H1 (cell line): Measurements from ENCODE around the gene SPATA31D4. TPM values are rescaled to one million over a fixed set of nuclear protein-coding genes. Genes with fewer than 3 reads are reported as not detected.

Experiments used
- CTCF ChIA-PET: fragments of 300-600 bp; sonication (Branson Sonifier 250); formaldehyde crosslinking; loops from one replicate; lab custom pipeline; 2021; ENCODE audit not compliant: partially characterized antibody; lab: Charles Lee
- POLR2A ChIA-PET: fragments of 300-600 bp; sonication (Branson Sonifier 250); formaldehyde crosslinking; loops from one replicate; lab custom pipeline; 2021; ENCODE audit warnings: inconsistent platforms; ENCODE audit not compliant: partially characterized antibody; lab: Charles Lee
- DNase-seq, 2 experiments: peaks; one replicate each; pipeline versions ENCODE4 v3.0.0 to v3.0.0-alpha.2; 2010 to 2022; ENCODE audit warnings: low spot score in 2 of 2, low read depth in 1 of 2, mixed read lengths in 1 of 2
- FAIRE-seq: peaks from 2 replicates; lab custom pipeline; 2011; peaks lifted over from hg19 to GRCh38; lab: Jason Lieb, UNC
- H2AFZ ChIP-seq: 2 replicates; pipeline ENCODE4 v1.8.1; 2012; ENCODE audit warnings: low read length, inconsistent platforms
- H2AK5ac ChIP-seq: 2 replicates; pipeline ENCODE4 v1.6.1; 2013; ENCODE audit warnings: low read depth, low read length
- H2BK120ac ChIP-seq: replicated peaks from 2 replicates; pipeline ENCODE3; 2013; ENCODE audit warnings: low read depth, low read length, inconsistent platforms
- H2BK12ac ChIP-seq: 2 replicates; pipeline ENCODE4 v1.6.1; 2013; ENCODE audit warnings: low read depth, low read length
- H2BK15ac ChIP-seq: 2 replicates; pipeline ENCODE4 v1.6.1; 2013; ENCODE audit warnings: low read length
- H2BK20ac ChIP-seq: 2 replicates; pipeline ENCODE4 v1.6.1; 2013; ENCODE audit warnings: low read length
- H2BK5ac ChIP-seq: 2 replicates; pipeline ENCODE4 v1.6.1; 2013; ENCODE audit warnings: low read depth, low read length
- H3K14ac ChIP-seq: 2 replicates; pipeline ENCODE4 v1.6.1; 2013; ENCODE audit warnings: inconsistent platforms; ENCODE audit not compliant: insufficient read length
- H3K18ac ChIP-seq: 2 replicates; pipeline ENCODE4 v1.6.1; 2013; ENCODE audit warnings: low read length; ENCODE audit errors: extremely low read depth
- H3K23ac ChIP-seq: 2 replicates; pipeline ENCODE4 v1.6.1; 2013; ENCODE audit warnings: inconsistent platforms; ENCODE audit not compliant: insufficient read length
- H3K23me2 ChIP-seq: 2 replicates; pipeline ENCODE4 v1.6.1; 2013; ENCODE audit warnings: low read depth, low read length
- H3K27ac ChIP-seq: 2 replicates; pipeline ENCODE4 v1.6.1; 2011; ENCODE audit warnings: low read depth, low read length, inconsistent platforms
- H3K27me3 ChIP-seq, 4 experiments: replicated peaks in 1 of 4; 1 replicate in 1 of 4; 2 replicates in 3 of 4; pipeline versions ENCODE4 v1.6.1 to v1.8.1; 2011 to 2013; ENCODE audit warnings: low read length in 3 of 4, mild to moderate bottlenecking in 3 of 4, inconsistent platforms in 2 of 4, mixed read lengths in 2 of 4, moderate library complexity in 1 of 4; ENCODE audit not compliant: control insufficient read depth in 3 of 4, insufficient read depth in 3 of 4; ENCODE audit errors: extremely low read depth in 1 of 4
- H3K36me3 ChIP-seq, 4 experiments: 2 replicates each; pipeline versions ENCODE4 v1.6.1 to v1.8.1; 2011 to 2013; ENCODE audit warnings: mild to moderate bottlenecking in 4 of 4, low read length in 3 of 4, moderate library complexity in 2 of 4, control low read depth in 1 of 4, inconsistent platforms in 1 of 4; ENCODE audit not compliant: insufficient read depth in 4 of 4, control insufficient read depth in 2 of 4
- H3K4ac ChIP-seq: replicated peaks from 2 replicates; pipeline ENCODE3; 2013; ENCODE audit warnings: low read length, low read depth, mixed read lengths, inconsistent platforms; ENCODE audit not compliant: insufficient read length
- H3K4me1 ChIP-seq, 4 experiments: replicated peaks in 1 of 4; 1 replicate in 1 of 4; 2 replicates in 3 of 4; pipeline versions ENCODE4 v1.6.1 to v1.8.1; 2011 to 2013; ENCODE audit warnings: low read length in 3 of 4, inconsistent platforms in 2 of 4, mixed read lengths in 1 of 4; ENCODE audit not compliant: insufficient read depth in 4 of 4, control insufficient read depth in 3 of 4
- H3K4me2 ChIP-seq, 2 experiments: 2 replicates each; pipeline versions ENCODE4 v1.6.1 to v1.8.1; 2011 to 2013; ENCODE audit warnings: low read depth in 2 of 2, low read length in 2 of 2, control low read depth in 1 of 2, inconsistent platforms in 1 of 2, mild to moderate bottlenecking in 1 of 2; ENCODE audit not compliant: insufficient read depth in 1 of 2
- H3K4me3 ChIP-seq, 4 experiments: fragments of 200-600, 300-600 bp in 1 of 4; sonication (generic), shearing (Covaris generic), sonication (Bioruptor Twin) in 1 of 4; 2 replicates each; pipeline versions ENCODE4 v1.5.1 to v1.8.1; 2011 to 2016; ENCODE audit warnings: low read length in 4 of 4, low read depth in 3 of 4, control low read depth in 2 of 4, inconsistent platforms in 2 of 4, mild to moderate bottlenecking in 2 of 4, mixed read lengths in 1 of 4, moderate library complexity in 1 of 4; ENCODE audit not compliant: insufficient read depth in 2 of 4; ENCODE audit errors: extremely low read depth in 1 of 4
- H3K56ac ChIP-seq: replicated peaks from 2 replicates; pipeline ENCODE3; 2013; ENCODE audit warnings: low read depth, mild to moderate bottlenecking, mixed read lengths, low read length, inconsistent platforms; ENCODE audit not compliant: insufficient read length
- H3K79me1 ChIP-seq: 2 replicates; pipeline ENCODE4 v1.6.1; 2013; ENCODE audit warnings: low read depth, low read length, control low read depth
- H3K79me2 ChIP-seq, 2 experiments: 2 replicates each; pipeline versions ENCODE4 v1.6.1 to v1.8.1; 2012 to 2013; ENCODE audit warnings: low read length in 2 of 2, mild to moderate bottlenecking in 2 of 2, inconsistent platforms in 1 of 2; ENCODE audit not compliant: insufficient read depth in 2 of 2, control insufficient read depth in 1 of 2
- H3K9ac ChIP-seq, 4 experiments: replicated peaks in 1 of 4; 1 replicate in 1 of 4; 2 replicates in 3 of 4; pipeline versions ENCODE4 v1.6.1 to v1.8.1; 2011 to 2013; ENCODE audit warnings: low read depth in 3 of 4, low read length in 3 of 4, control low read depth in 2 of 4, mild to moderate bottlenecking in 2 of 4, moderate library complexity in 2 of 4, inconsistent platforms in 1 of 4; ENCODE audit errors: extremely low read depth in 1 of 4
- H3K9me3 ChIP-seq, 2 experiments: 2 replicates each; pipeline versions ENCODE4 v1.6.1 to v1.8.1; 2012 to 2013; ENCODE audit warnings: mild to moderate bottlenecking in 2 of 2, moderate library complexity in 2 of 2, control low read depth in 1 of 2, inconsistent platforms in 1 of 2, low read depth in 1 of 2, low read length in 1 of 2, mixed read lengths in 1 of 2; ENCODE audit not compliant: insufficient read depth in 2 of 2
- H4K20me1 ChIP-seq, 2 experiments: replicated peaks in 1 of 2; 2 replicates each; pipeline versions ENCODE3 to v1.8.1; 2011 to 2013; ENCODE audit warnings: inconsistent platforms in 2 of 2, low read length in 2 of 2, mild to moderate bottlenecking in 1 of 2; ENCODE audit not compliant: insufficient read depth in 2 of 2, control insufficient read depth in 1 of 2
- H4K5ac ChIP-seq: 2 replicates; pipeline ENCODE4 v1.6.1; 2013; ENCODE audit warnings: low read length, low read depth, mixed read lengths, inconsistent platforms; ENCODE audit not compliant: insufficient read length
- H4K8ac ChIP-seq: 2 replicates; pipeline ENCODE4 v1.8.0; 2013; ENCODE audit warnings: mild to moderate bottlenecking, moderate library complexity, low read length, inconsistent platforms; ENCODE audit not compliant: insufficient read depth; ENCODE audit errors: extremely low read depth
- H4K91ac ChIP-seq: replicated peaks from 2 replicates; pipeline ENCODE3; 2013; ENCODE audit warnings: low read length, mixed read lengths, inconsistent platforms; ENCODE audit not compliant: insufficient read length
- CBX8 ChIP-seq: fragments of 300-800, 300-1000 bp; sonication (generic); IDR thresholded peaks from 2 replicates; pipeline ENCODE4 v1.7.1; 2016; ENCODE audit warnings: low read depth, low read length, borderline replicate concordance
- WGBS, 2 experiments: shearing (Covaris generic) in 1 of 2; methylation state at CpG; one replicate each; pipeline versions ENCODE4 v1.1.6 to v1.1.7; 2013 to 2015; ENCODE audit warnings: low lambda C conversion rate in 2 of 2, mixed read lengths in 2 of 2, inconsistent platforms in 1 of 2, low coverage in 1 of 2, missing lambda C conversion rate in 1 of 2; ENCODE audit not compliant: insufficient replicate concordance in 2 of 2, insufficient coverage in 1 of 2, insufficient read length in 1 of 2; ENCODE audit errors: extremely low coverage in 1 of 2, missing lambda C conversion rate in 1 of 2; 5-methylcytosine and 5-hydroxymethylcytosine counted together
- polyA plus RNA-seq, 7 experiments: library from polyadenylated mRNA; depleted of rRNA in 3 of 7; stranded (reverse) in 5 of 7; unstranded in 2 of 7; fragments of >200 nt in 5 of 7; fragments of 200-250 nt in 2 of 7; gene quantifications; 1 replicate in 5 of 7; 2 replicates in 1 of 7; 4 replicates in 1 of 7; pipeline versions ENCODE4 v1.2.1 to v1.2.3, GENCODE V29; 2011 to 2013; ENCODE audit warnings: missing spikeins in 2 of 7, mixed read lengths in 2 of 7
- total RNA-seq: library from RNA; stranded (reverse); fragmentation: NEBNext Ultra II Directional; extraction: Animal tissue kit (Norgen Biotek cat#: 25700); gene quantifications from 2 replicates; pipeline ENCODE4 v1.2.1, GENCODE V29; 2021
- TF ChIP-seq, protein P1 (sequence below): IDR thresholded peaks from 2 replicates; pipeline ENCODE4 v1.6.1; 2012; ENCODE audit warnings: inconsistent platforms

The SPATA31D4 gene
- total and polyA plus RNA-seq, 2 of the 8 experiments (the other 6 are each of a cell fraction or from before 2014, with no cell fraction given), result not detected

DNA sequence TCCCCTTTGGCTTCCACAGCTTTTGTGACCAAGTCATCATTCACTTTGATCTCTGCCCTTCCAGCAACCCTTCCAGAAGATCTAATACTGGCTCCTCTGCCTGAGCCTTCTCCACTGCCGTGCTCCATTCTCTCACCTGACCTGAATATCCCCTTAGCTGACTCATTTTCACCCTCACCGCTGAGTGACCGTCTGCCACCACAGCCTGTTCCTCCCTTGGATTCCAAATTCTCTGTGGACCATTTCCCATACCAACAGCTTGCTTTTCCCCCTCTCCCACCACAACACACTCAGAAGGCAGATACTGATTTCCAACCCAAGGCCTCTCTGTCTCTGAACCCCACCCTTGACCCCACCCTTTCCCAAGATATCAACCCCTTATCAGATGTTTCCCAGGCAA is 39.8 kb downstream of the SPATA31D4 start:
- H3K18ac ChIP-seq, result no peak overlapping the region
- ChIA-PET POLR2A (no interaction called here), CTCF (no interaction called here)
- H3K23me2 ChIP-seq, result no peaks in the 10 kb centered on the region
- no peak overlapping the region for H3K27ac ChIP-seq
- H3K4me1 ChIP-seq, result no peaks in the 10 kb centered on the region
- no peak overlapping the region for H2BK120ac ChIP-seq
- H3K14ac ChIP-seq, result no peak overlapping the region
- no peak overlapping the region for H4K5ac ChIP-seq
- H3K4ac ChIP-seq, result no peak overlapping the region
- H3K27me3 ChIP-seq, result no peaks in the 10 kb centered on the region
- H2AK5ac ChIP-seq, result no peak overlapping the region
- H3K56ac ChIP-seq, result no peak overlapping the region
- TF ChIP-seq CBX8, result no peak
- TF ChIP-seq, protein P1, sequence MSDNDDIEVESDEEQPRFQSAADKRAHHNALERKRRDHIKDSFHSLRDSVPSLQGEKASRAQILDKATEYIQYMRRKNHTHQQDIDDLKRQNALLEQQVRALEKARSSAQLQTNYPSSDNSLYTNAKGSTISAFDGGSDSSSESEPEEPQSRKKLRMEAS, result no peak
- peaks cover 0 to 2% of the 10 kb centered on the region in 2 experiments; a peak in 1 of 4 replicates for H3K9me3 ChIP-seq
- no peak overlapping the region for H2BK5ac ChIP-seq
- no peak overlapping the region for H3K9ac ChIP-seq
- no peaks in the 10 kb centered on the region for H3K79me1 ChIP-seq
- 96% methylated on average over 3 of the region's 3 CpGs; no CpG with 5 or more reads in 1 of the 2 experiments for WGBS, 2 experiments
- FAIRE-seq (no peak), DNase-seq (no peak)
- H2BK12ac ChIP-seq, result no peak overlapping the region
- no peak overlapping the region for H3K4me2 ChIP-seq
- no peak overlapping the region for H2BK20ac ChIP-seq
- no peak overlapping the region for H4K91ac ChIP-seq
- H2AFZ ChIP-seq, result no peak overlapping the region
- H4K20me1 ChIP-seq, result no peaks in the 10 kb centered on the region
- H3K4me3 ChIP-seq, result no peak overlapping the region
- H3K36me3 ChIP-seq, result no peaks in the 10 kb centered on the region
- no peak overlapping the region for H3K23ac ChIP-seq
- no peak overlapping the region for H4K8ac ChIP-seq
- no peak overlapping the region for H2BK15ac ChIP-seq
- H3K79me2 ChIP-seq, result no peaks in the 10 kb centered on the region
